ENCODE measurements around the gene MYT1.
"Not testable (repeated sequence)": the region's sequence is repeated elsewhere in the genome, so short reads cannot be mapped to it uniquely, and the experiment has no call there.

MYT1 gene

GRCh38 chr20:64234291-64234791 lies 70.1 kb downstream of the MYT1 start:
- no peak for DNase-seq (ENCODE audit: low read depth)

GRCh38 chr20:64234921-64235565 lies 70.8 kb downstream of the MYT1 start:
- not testable (repeated sequence) for DNase-seq (ENCODE audit: low read depth)

- no peak for DNase-seq (ENCODE audit: low read depth)
Observed at GRCh38 chr20:64236137-64237088, 72.2 kb downstream of the MYT1 start.

- no peak for DNase-seq (ENCODE audit: low read depth)
Observed at GRCh38 chr20:64237316-64237715, 73.1 kb downstream of the MYT1 start.

- no peak for DNase-seq (ENCODE audit: low read depth)
Observed at GRCh38 chr20:64238115-64238825, 74.0 kb downstream of the MYT1 start.

- no peak for DNase-seq (ENCODE audit: low read depth)
Observed at GRCh38 chr20:64238851-64239387, 74.7 kb downstream of the MYT1 start.

GRCh38 chr20:64239449-64240242 lies 75.4 kb downstream of the MYT1 start:
- no peak for DNase-seq (ENCODE audit: low read depth)

- DNase-seq (ENCODE audit: low read depth) = no peak
Observed at GRCh38 chr20:64240243-64241015, 76.2 kb downstream of the MYT1 start.

GRCh38 chr20:64241061-64241460 lies 76.8 kb downstream of the MYT1 start:
- no peak for DNase-seq (ENCODE audit: low read depth)

GRCh38 chr20:64242003-64242796 lies 77.9 kb downstream of the MYT1 start:
- no peak for DNase-seq (ENCODE audit: low read depth)

GRCh38 chr20:64242797-64243475 lies 78.7 kb downstream of the MYT1 start:
- DNase-seq (ENCODE audit: low read depth) = no peak

- no peak for DNase-seq (ENCODE audit: low read depth)
Observed at GRCh38 chr20:64244281-64244805, 80.1 kb downstream of the MYT1 start.

GRCh38 chr20:64244870-64245603 lies 80.8 kb downstream of the MYT1 start:
- no peak for DNase-seq (ENCODE audit: low read depth)

GRCh38 chr20:64245746-64246595 lies 81.7 kb downstream of the MYT1 start:
- no peak for DNase-seq (ENCODE audit: low read depth)

- DNase-seq (ENCODE audit: low read depth) = no peak
Observed at GRCh38 chr20:64246616-64247306, 82.5 kb downstream of the MYT1 start.

- DNase-seq (ENCODE audit: low read depth) = no peak
Observed at GRCh38 chr20:64247307-64247618, 83.0 kb downstream of the MYT1 start.

Measured in activated T-cell treated with anti-CD3 and anti-CD28 coated beads for 24 hours (primary cell).